GM21528 (cell line): ENCODE measurements around the gene USP2.

Experiments
- ATAC-seq: cut with Tn5 transposase; IDR thresholded peaks from one replicate; pipeline ENCODE4 v1.9.1; 2021; ENCODE audit warnings: mild to moderate bottlenecking, moderate library complexity; ENCODE audit not compliant: unreplicated experiment, low FRiP score

The USP2 gene

GRCh38 chr11:119330237-119330636 lies 51.3 kb downstream of the USP2 start:
- ATAC-seq, result no peak

- ATAC-seq, result no peak
Observed at GRCh38 chr11:119329320-119329719, 52.2 kb downstream of the USP2 start.

GRCh38 chr11:119324189-119324588 lies 57.3 kb downstream of the USP2 start:
- no peak for ATAC-seq

GRCh38 chr11:119323532-119324033 lies 57.9 kb downstream of the USP2 start:
- ATAC-seq, result no peak

GRCh38 chr11:119322921-119323531 lies 58.5 kb downstream of the USP2 start:
- ATAC-seq, result no peak

GRCh38 chr11:119322360-119322739 lies 59.1 kb downstream of the USP2 start:
- no peak for ATAC-seq

GRCh38 chr11:119320776-119321524 lies 60.5 kb downstream of the USP2 start:
- peak; percentile 51 for ATAC-seq

- no peak for ATAC-seq
Observed at GRCh38 chr11:119320240-119320775, 61.2 kb downstream of the USP2 start.

- ATAC-seq, result no peak
Observed at GRCh38 chr11:119319700-119320239, 61.7 kb downstream of the USP2 start.

- no peak for ATAC-seq
Observed at GRCh38 chr11:119319136-119319699, 62.3 kb downstream of the USP2 start.

GRCh38 chr11:119318240-119319135 lies 63.0 kb downstream of the USP2 start:
- ATAC-seq, result no peak

GRCh38 chr11:119317592-119318239 lies 63.8 kb downstream of the USP2 start:
- no peak for ATAC-seq

GRCh38 chr11:119316729-119317591 lies 64.5 kb downstream of the USP2 start, which contains the start of gene MCAM:
TSS of gene MCAM (minus strand) at chr11:119317130. CDS start at chr11:119317101, 29 bp downstream.
- no peak for ATAC-seq

GRCh38 chr11:119316016-119316728 lies 65.3 kb downstream of the USP2 start:
- no peak for ATAC-seq

- ATAC-seq, result no peak
Observed at GRCh38 chr11:119315131-119316015, 66.1 kb downstream of the USP2 start.

GRCh38 chr11:119314726-119315125 lies 66.8 kb downstream of the USP2 start:
- no peak for ATAC-seq

- ATAC-seq, result no peak
Observed at GRCh38 chr11:119310682-119311052, 70.8 kb downstream of the USP2 start.
